Calu3 (cell line): Measurements from ENCODE around the gene CLDN12. TPM values are rescaled to one million over a fixed set of nuclear protein-coding genes. Genes with fewer than 3 reads are reported as not detected.

Experiments
- BruUV-seq: library from RNA; stranded (reverse); fragments of 400-500 nt; replicated peaks from 2 replicates; lab custom pipeline; 2021; lab: Mats Ljungman, UMichigan
- CTCF ChIA-PET: fragments of 300-600 bp; sonication (Branson Sonifier 250); formaldehyde crosslinking; loops from one replicate; lab custom pipeline; 2022; ENCODE audit warnings: antibody characterized with exemption; lab: Charles Lee
- DNase-seq: peaks from one replicate; pipeline ENCODE4 v3.0.0; 2022
- H3K27ac Mint-ChIP-seq: one replicate; pipeline ENCODE4 v1.8.0; 2022; ENCODE audit warnings: mixed read lengths; ENCODE audit not compliant: unreplicated experiment
- H3K27me3 Mint-ChIP-seq: one replicate; pipeline ENCODE4 v1.8.0; 2022; ENCODE audit warnings: mixed read lengths; ENCODE audit not compliant: unreplicated experiment
- H3K36me3 Mint-ChIP-seq: one replicate; pipeline ENCODE4 v1.8.0; 2022; ENCODE audit warnings: mild to moderate bottlenecking, moderate library complexity, mixed read lengths; ENCODE audit not compliant: insufficient read depth, unreplicated experiment
- H3K4me1 Mint-ChIP-seq: one replicate; pipeline ENCODE4 v1.8.0; 2022; ENCODE audit warnings: mild to moderate bottlenecking, low read depth, mixed read lengths; ENCODE audit not compliant: unreplicated experiment
- H3K4me3 Mint-ChIP-seq: one replicate; pipeline ENCODE4 v1.8.0; 2022; ENCODE audit warnings: mild to moderate bottlenecking, low read depth, moderate library complexity, mixed read lengths; ENCODE audit not compliant: unreplicated experiment
- H3K9me3 Mint-ChIP-seq: one replicate; pipeline ENCODE4 v1.8.0; 2022; ENCODE audit warnings: low read depth, mixed read lengths; ENCODE audit not compliant: unreplicated experiment
- intact Hi-C: fragments of 100-400 bp; cut with micrococcal nuclease; formaldehyde crosslinking; loops from one replicate; pipeline ENCODE4 v1.10.0; 2022; ENCODE audit not compliant: unreplicated experiment
- total RNA-seq: library from RNA; stranded (reverse); gene quantifications from 2 replicates; pipeline ENCODE4 v1.2.3, GENCODE V29; 2022
- TF ChIP-seq, protein P1 (sequence below): fragments of 200-600 bp; IDR thresholded peaks from one replicate; pipeline ENCODE4 v1.8.0; 2022; ENCODE audit warnings: antibody characterized with exemption; ENCODE audit not compliant: unreplicated experiment

CLDN12 gene
- total RNA-seq, 1 experiment from 2014 or later, result 37.3 TPM

DNA sequence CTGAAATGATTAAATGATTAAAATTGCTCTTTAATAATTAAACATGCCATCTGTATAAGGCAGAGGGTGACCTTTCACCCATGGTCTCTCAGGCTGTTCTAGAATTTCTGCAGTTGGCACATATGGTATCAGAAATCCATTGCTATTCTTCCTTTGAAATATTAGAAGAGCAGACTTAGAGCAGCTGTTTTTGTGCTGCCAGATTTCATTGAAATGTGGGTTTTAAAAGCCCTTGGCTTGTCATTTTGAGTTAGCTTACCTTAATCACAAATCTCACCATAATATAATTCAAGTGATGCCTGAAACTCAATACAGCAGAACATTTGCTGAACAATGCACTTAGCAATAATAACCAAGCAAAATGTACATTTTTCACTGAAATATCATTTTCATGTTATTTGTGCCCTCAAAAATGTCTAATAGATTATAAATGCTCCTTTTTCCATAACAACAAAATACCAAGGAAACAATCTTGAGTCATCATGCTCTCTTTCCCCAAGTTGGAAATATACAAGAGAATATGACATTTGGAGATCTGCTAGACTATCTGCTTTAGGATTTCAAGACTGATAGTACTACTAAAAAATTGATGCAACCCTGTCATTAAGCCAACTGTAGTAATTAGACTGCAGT lies 50.1 kb downstream of the CLDN12 start:
- no peaks in the 10 kb centered on the region for H3K27me3 Mint-ChIP-seq
- H3K4me1 Mint-ChIP-seq, result peaks cover 10% of the 10 kb centered on the region
- H3K36me3 Mint-ChIP-seq, result no peaks in the 10 kb centered on the region
- no peak overlapping the region for H3K27ac Mint-ChIP-seq
- intact Hi-C loops, result no loop called here
- TF ChIP-seq, protein P1, sequence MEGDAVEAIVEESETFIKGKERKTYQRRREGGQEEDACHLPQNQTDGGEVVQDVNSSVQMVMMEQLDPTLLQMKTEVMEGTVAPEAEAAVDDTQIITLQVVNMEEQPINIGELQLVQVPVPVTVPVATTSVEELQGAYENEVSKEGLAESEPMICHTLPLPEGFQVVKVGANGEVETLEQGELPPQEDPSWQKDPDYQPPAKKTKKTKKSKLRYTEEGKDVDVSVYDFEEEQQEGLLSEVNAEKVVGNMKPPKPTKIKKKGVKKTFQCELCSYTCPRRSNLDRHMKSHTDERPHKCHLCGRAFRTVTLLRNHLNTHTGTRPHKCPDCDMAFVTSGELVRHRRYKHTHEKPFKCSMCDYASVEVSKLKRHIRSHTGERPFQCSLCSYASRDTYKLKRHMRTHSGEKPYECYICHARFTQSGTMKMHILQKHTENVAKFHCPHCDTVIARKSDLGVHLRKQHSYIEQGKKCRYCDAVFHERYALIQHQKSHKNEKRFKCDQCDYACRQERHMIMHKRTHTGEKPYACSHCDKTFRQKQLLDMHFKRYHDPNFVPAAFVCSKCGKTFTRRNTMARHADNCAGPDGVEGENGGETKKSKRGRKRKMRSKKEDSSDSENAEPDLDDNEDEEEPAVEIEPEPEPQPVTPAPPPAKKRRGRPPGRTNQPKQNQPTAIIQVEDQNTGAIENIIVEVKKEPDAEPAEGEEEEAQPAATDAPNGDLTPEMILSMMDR, result no peak
- CTCF ChIA-PET, result no interaction called here
- H3K4me3 Mint-ChIP-seq, result no peak overlapping the region
- BruUV-seq, result no TSS peak
- no peak for DNase-seq
- H3K9me3 Mint-ChIP-seq, result no peaks in the 10 kb centered on the region

DNA sequence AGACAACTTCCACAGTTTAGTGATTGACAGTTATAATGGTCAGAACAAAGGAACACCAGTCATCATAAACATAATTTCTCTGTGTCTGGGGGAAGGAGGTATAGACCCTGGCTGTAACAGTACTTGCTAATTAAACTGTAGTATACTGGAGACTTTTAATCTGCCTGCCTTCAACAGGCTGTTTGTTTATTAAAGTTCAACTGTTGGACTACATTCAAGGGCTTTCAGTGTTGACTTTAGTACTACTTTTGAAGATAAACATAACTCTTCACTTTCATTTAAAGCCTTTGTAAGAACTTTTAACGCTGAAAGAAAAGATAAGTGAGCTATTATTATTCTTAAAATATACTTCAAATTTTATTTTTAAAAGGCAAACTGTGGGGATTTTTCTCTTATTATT lies 50.7 kb downstream of the CLDN12 start:
- intact Hi-C loops, result loop anchor here (2.0 kb wide), 1 partner anchor 175 kb away; no protein-coding TSS in a partner anchor
- H3K27ac Mint-ChIP-seq, result no peak overlapping the region
- H3K9me3 Mint-ChIP-seq, result no peaks in the 10 kb centered on the region

DNA sequence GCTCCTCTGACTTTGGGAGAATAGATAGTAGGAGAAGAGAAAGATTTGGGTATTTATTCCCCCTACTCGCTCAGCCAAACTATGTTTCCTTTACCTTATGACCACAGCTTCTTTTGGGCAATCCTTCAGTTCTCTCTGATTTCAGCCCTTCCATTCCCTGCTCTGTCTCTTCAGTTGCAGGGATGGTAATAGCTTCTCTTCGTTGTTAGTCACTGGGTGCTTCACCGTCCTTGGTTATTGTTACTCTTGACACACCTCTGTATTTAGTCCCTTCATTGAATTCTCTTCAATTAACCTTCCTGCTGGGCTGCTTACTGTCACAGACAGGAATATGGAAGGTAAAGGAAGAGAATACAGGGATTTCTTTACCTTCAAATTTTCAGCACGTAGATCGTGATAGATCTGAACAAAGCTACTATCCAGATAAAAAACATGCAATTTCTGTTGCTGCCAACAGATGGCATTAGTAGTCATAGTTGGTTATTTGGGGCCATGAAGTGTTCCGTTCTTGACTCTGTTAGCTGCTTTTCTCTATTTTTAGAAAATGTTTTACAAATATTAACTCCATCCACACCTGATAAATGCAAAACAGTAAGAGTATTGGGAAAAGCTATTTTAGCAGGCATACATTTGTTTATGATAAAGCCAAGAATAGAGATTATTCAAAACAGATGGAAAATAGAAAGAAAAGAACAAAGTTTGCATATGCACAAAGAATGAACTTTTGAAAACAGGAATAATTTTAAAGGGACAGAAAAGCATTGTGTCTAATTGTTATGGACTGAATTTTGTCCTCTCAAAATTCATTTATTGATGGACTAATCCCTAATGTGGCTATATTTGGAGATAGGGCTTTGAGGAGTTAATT lies 52.1 kb downstream of the CLDN12 start:
- Mint-ChIP-seq H3K9me3 (no peaks in the 10 kb centered on the region), H3K27me3 (no peaks in the 10 kb centered on the region), H3K36me3 (no peaks in the 10 kb centered on the region), H3K4me3 (peak overlapping the region; percentile 58), H3K27ac (no peak overlapping the region), H3K4me1 (peaks cover 10% of the 10 kb centered on the region)
- no TSS peak for BruUV-seq
- TF ChIP-seq, protein P1, result peak; percentile 44
- intact Hi-C loops, result loop anchor here (1.0 to 5.0 kb wide), 3 partner anchors 137 to 579 kb away; no protein-coding TSS in a partner anchor
- DNase-seq, result peak; percentile 8
- CTCF ChIA-PET, result interaction anchor here (0.6 to 1.8 kb wide), 9 partner anchors 100 to 581 kb away, joined by 3 to 14 read pairs (median 3); partner anchors contain the start of gene CDK14

More for the DNA sequence above, 50.7 kb downstream of the CLDN12 start:
- peaks cover 10% of the 10 kb centered on the region for H3K4me1 Mint-ChIP-seq
- CTCF ChIA-PET, result no interaction called here
- no TSS peak for BruUV-seq
- no peaks in the 10 kb centered on the region for H3K36me3 Mint-ChIP-seq
- no peak overlapping the region for H3K4me3 Mint-ChIP-seq
- TF ChIP-seq, protein P1, result no peak
- no peak for DNase-seq
- no peaks in the 10 kb centered on the region for H3K27me3 Mint-ChIP-seq

DNA sequence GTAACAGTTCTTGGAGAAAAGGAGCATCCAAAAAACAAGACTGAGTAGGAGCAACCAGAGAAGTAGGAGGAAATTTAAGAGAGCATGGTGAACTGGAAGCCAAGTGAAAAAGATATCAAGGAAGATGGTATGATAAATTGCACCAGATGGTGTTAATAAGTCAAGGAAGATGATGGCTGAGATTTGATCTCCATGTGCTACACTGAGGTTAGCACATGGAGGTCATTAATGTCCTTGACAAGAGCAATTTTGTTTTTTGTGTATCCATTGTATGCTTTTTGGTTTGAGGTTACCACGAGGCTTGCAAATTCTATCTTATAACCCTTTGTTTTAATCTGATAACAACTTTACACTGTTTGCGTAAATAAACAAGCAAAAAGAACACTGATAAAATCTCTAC lies 54.8 kb downstream of the CLDN12 start:
- Mint-ChIP-seq H3K27ac (no peak overlapping the region), H3K36me3 (no peaks in the 10 kb centered on the region), H3K4me1 (peaks cover 11% of the 10 kb centered on the region), H3K9me3 (no peaks in the 10 kb centered on the region), H3K27me3 (no peaks in the 10 kb centered on the region), H3K4me3 (no peak overlapping the region)
- no TSS peak for BruUV-seq
- intact Hi-C loops, result loop anchor here (5.0 kb wide), 1 partner anchor 134 kb away; no protein-coding TSS in a partner anchor
- no peak for DNase-seq
- TF ChIP-seq, protein P1, result no peak
- CTCF ChIA-PET, result no interaction called here
